Neural cell (in vitro differentiated cells): ENCODE measurements around the gene CLASP2. TPM values are rescaled to one million over a fixed set of nuclear protein-coding genes. Genes with fewer than 3 reads are reported as not detected.

Source experiments
- H2AFZ ChIP-seq: fragments of 200-600, 300-800 bp; sonication (generic), shearing (Covaris generic); 2 replicates; pipeline ENCODE4 v1.6.0; 2014; ENCODE audit warnings: low read depth, mild to moderate bottlenecking, antibody characterized with exemption, low read length, moderate library complexity
- H3F3A ChIP-seq: fragments of 200-600 bp; shearing (Covaris generic); 2 replicates; pipeline ENCODE4 v1.6.1; 2016; ENCODE audit warnings: mild to moderate bottlenecking, moderate library complexity, mixed read lengths, antibody characterized with exemption, low read length; ENCODE audit not compliant: insufficient read depth, poor library complexity, severe bottlenecking
- H3K27ac ChIP-seq: fragments of 200-600, 300-800 bp; sonication (generic), shearing (Covaris generic); 2 replicates; pipeline ENCODE4 v1.5.1; 2014; ENCODE audit warnings: mild to moderate bottlenecking, low read length, moderate library complexity
- H3K27me3 ChIP-seq: fragments of 300-800, 200-600 bp; sonication (generic), shearing (Covaris generic); 2 replicates; pipeline ENCODE4 v1.6.0; 2014; ENCODE audit warnings: mild to moderate bottlenecking, low read depth, low read length, moderate library complexity; ENCODE audit not compliant: insufficient read depth
- H3K36me3 ChIP-seq: fragments of 300-800, 200-600 bp; sonication (generic), shearing (Covaris generic); 2 replicates; pipeline ENCODE4 v1.5.1; 2014; ENCODE audit warnings: mild to moderate bottlenecking, antibody characterized with exemption, low read length, moderate library complexity; ENCODE audit not compliant: insufficient read depth
- H3K4me2 ChIP-seq: fragments of 300-800, 200-600 bp; sonication (generic), shearing (Covaris generic); 2 replicates; pipeline ENCODE4 v1.6.0; 2014; ENCODE audit warnings: mild to moderate bottlenecking, low read length
- H3K4me3 ChIP-seq: fragments of 300-800, 200-600 bp; sonication (generic), shearing (Covaris generic); 2 replicates; pipeline ENCODE4 v1.5.1; 2014; ENCODE audit warnings: mild to moderate bottlenecking, low read length, moderate library complexity
- H3K79me2 ChIP-seq: fragments of 200-600 bp; shearing (Covaris generic); replicated peaks from 2 replicates; pipeline ENCODE4 v1.6.0; 2014; ENCODE audit warnings: mild to moderate bottlenecking, low read length, moderate library complexity; ENCODE audit not compliant: insufficient read depth
- H3K9ac ChIP-seq: fragments of 300-800, 200-600 bp; sonication (generic), shearing (Covaris generic); 2 replicates; pipeline ENCODE4 v1.6.1; 2016; ENCODE audit warnings: mild to moderate bottlenecking, low read length, mixed read lengths
- H3K9me2 ChIP-seq: fragments of 200-600 bp; shearing (Covaris generic); 2 replicates; pipeline ENCODE4 v1.6.1; 2016; ENCODE audit warnings: mild to moderate bottlenecking, low read length, mixed read lengths; ENCODE audit not compliant: insufficient read depth
- H3K9me3 ChIP-seq: fragments of 200-600, 300-800 bp; sonication (generic), shearing (Covaris generic); 2 replicates; pipeline ENCODE4 v1.6.1; 2016; ENCODE audit warnings: mild to moderate bottlenecking, mixed run types, low read length, moderate library complexity, mixed read lengths
- H4K20me1 ChIP-seq: fragments of 200-600 bp; shearing (Covaris generic); 2 replicates; pipeline ENCODE4 v1.6.1; 2016; ENCODE audit warnings: mild to moderate bottlenecking, mixed run types; ENCODE audit not compliant: insufficient read depth
- EP300 ChIP-seq: fragments of 450-650 bp; conservative IDR thresholded peaks from 2 replicates; pipeline ENCODE4 v1.6.1; 2014; ENCODE audit warnings: antibody characterized with exemption, mild to moderate bottlenecking, moderate library complexity; ENCODE audit not compliant: poor library complexity, severe bottlenecking
- EZH2 ChIP-seq: fragments of 200-600, 300-800 bp; shearing (Covaris generic), sonication (generic); IDR thresholded peaks from 2 replicates; pipeline ENCODE4 v1.6.1; 2014; ENCODE audit warnings: antibody characterized with exemption, low read length, borderline replicate concordance, mild to moderate bottlenecking; ENCODE audit not compliant: insufficient read depth, poor library complexity, severe bottlenecking
- MXI1 ChIP-seq: fragments of 450-650 bp; conservative IDR thresholded peaks from 2 replicates; pipeline ENCODE4 v1.6.1; 2014; ENCODE audit warnings: antibody characterized with exemption, mild to moderate bottlenecking; ENCODE audit not compliant: poor library complexity, severe bottlenecking
- POLR2AphosphoS5 ChIP-seq: IDR thresholded peaks from 2 replicates; pipeline ENCODE4 v1.6.1; 2012
- RAD21 ChIP-seq: fragments of 450-650 bp; conservative IDR thresholded peaks from 2 replicates; pipeline ENCODE4 v1.6.1; 2014; ENCODE audit warnings: antibody characterized with exemption, mild to moderate bottlenecking, moderate library complexity
- REST ChIP-seq: IDR thresholded peaks from 2 replicates; pipeline ENCODE4 v1.6.1; 2012; ENCODE audit warnings: borderline replicate concordance
- SMC3 ChIP-seq: fragments of 450-650 bp; conservative IDR thresholded peaks from 2 replicates; pipeline ENCODE4 v1.6.1; 2014; ENCODE audit warnings: antibody characterized with exemption, mild to moderate bottlenecking, moderate library complexity; ENCODE audit not compliant: poor library complexity
- TAF1 ChIP-seq: IDR thresholded peaks from 2 replicates; pipeline ENCODE4 v1.6.1; 2012; ENCODE audit warnings: low read depth
- polyA plus RNA-seq: library from polyadenylated mRNA; depleted of rRNA; stranded (reverse); fragments of >200 nt; gene quantifications from 2 replicates; pipeline ENCODE4 v1.2.3, GENCODE V29; 2014
- TF ChIP-seq, protein P1 (sequence below): fragments of 450-650 bp; IDR thresholded peaks from 2 replicates; pipeline ENCODE4 v1.5.1; 2014; ENCODE audit warnings: antibody characterized with exemption, mild to moderate bottlenecking, moderate library complexity; ENCODE audit not compliant: poor library complexity, severe bottlenecking

Gene CLASP2
- polyA plus RNA-seq, 1 donor from 2014 or later = 938 TPM

DNA sequence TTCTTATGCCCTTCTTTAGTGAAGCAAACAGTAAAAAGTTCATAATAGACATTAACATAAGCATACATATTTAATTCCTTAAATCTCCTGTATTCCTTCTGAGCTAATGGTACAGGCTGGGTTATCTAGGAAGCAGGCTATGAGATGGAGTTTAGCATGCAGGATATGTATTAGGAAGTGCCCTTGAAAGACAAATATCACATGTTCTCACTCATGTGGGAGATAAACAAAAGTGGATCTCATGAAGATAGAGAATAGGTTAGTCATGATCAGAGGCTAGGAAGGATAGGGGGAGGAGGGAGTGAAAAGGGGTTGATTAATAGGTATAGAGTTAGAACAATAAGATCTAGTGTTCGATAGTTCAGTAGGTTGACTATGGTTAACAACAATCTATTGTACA lies 105.4 kb downstream of the CLASP2 start:
- TF ChIP-seq MXI1 (no peak), EZH2 (no peak), REST (no peak), TAF1 (no peak), EP300 (no peak), SMC3 (no peak), POLR2AphosphoS5 (no peak), RAD21 (no peak)
- TF ChIP-seq, protein P1, sequence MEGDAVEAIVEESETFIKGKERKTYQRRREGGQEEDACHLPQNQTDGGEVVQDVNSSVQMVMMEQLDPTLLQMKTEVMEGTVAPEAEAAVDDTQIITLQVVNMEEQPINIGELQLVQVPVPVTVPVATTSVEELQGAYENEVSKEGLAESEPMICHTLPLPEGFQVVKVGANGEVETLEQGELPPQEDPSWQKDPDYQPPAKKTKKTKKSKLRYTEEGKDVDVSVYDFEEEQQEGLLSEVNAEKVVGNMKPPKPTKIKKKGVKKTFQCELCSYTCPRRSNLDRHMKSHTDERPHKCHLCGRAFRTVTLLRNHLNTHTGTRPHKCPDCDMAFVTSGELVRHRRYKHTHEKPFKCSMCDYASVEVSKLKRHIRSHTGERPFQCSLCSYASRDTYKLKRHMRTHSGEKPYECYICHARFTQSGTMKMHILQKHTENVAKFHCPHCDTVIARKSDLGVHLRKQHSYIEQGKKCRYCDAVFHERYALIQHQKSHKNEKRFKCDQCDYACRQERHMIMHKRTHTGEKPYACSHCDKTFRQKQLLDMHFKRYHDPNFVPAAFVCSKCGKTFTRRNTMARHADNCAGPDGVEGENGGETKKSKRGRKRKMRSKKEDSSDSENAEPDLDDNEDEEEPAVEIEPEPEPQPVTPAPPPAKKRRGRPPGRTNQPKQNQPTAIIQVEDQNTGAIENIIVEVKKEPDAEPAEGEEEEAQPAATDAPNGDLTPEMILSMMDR = no peak
- Histone ChIP-seq H3K9ac (no peak overlapping the region), H3K9me2 (no peaks in the 10 kb centered on the region)

GRCh38 chr3:33602829-33603228 lies 115.2 kb downstream of the CLASP2 start:
- H4K20me1 ChIP-seq = no peaks in the 10 kb centered on the region
- no peaks in the 10 kb centered on the region for H3F3A ChIP-seq
- H2AFZ ChIP-seq = no peak overlapping the region
- no peak overlapping the region for H3K9ac ChIP-seq
- no peak overlapping the region for H3K27ac ChIP-seq
- no peak overlapping the region for H3K4me2 ChIP-seq
- peaks cover 21% of the 10 kb centered on the region for H3K36me3 ChIP-seq
- no peaks in the 10 kb centered on the region for H3K9me3 ChIP-seq
- H3K27me3 ChIP-seq = no peaks in the 10 kb centered on the region
- H3K9me2 ChIP-seq = no peaks in the 10 kb centered on the region
- no peaks in the 10 kb centered on the region for H3K79me2 ChIP-seq
- no peak for TF ChIP-seq REST
- H3K4me3 ChIP-seq = no peak overlapping the region

More for the DNA sequence above, 105.4 kb downstream of the CLASP2 start:
- no peaks in the 10 kb centered on the region for H3K9me3 ChIP-seq
- H2AFZ ChIP-seq = no peak overlapping the region
- H3K27me3 ChIP-seq = no peaks in the 10 kb centered on the region
- H3K4me2 ChIP-seq = no peak overlapping the region
- no peaks in the 10 kb centered on the region for H3F3A ChIP-seq
- no peaks in the 10 kb centered on the region for H3K79me2 ChIP-seq
- peaks cover 6% of the 10 kb centered on the region for H3K36me3 ChIP-seq
- no peak overlapping the region for H3K4me3 ChIP-seq
- no peak overlapping the region for H3K27ac ChIP-seq
- H4K20me1 ChIP-seq = no peaks in the 10 kb centered on the region
